ENCODE data around the gene AKAP6.

AKAP6 gene

GRCh38 chr14:32720927-32721326, 391.8 kb downstream of the AKAP6 start:
- no peak for DNase-seq

- no peak for DNase-seq
Observed at GRCh38 chr14:32722631-32723183, 393.6 kb downstream of the AKAP6 start.

- DNase-seq = no peak
Observed at GRCh38 chr14:32724867-32725471, 395.9 kb downstream of the AKAP6 start.

- no peak for DNase-seq
Observed at GRCh38 chr14:32726516-32726915, 397.4 kb downstream of the AKAP6 start.

GRCh38 chr14:32727832-32728231, 398.7 kb downstream of the AKAP6 start:
- DNase-seq = no peak

- no peak for DNase-seq
Observed at GRCh38 chr14:32728526-32728925, 399.4 kb downstream of the AKAP6 start.

- DNase-seq = no peak
Observed at GRCh38 chr14:32728976-32729375, 399.9 kb downstream of the AKAP6 start.

- DNase-seq = no peak
Observed at GRCh38 chr14:32731249-32731648, 402.2 kb downstream of the AKAP6 start.

GRCh38 chr14:32733015-32733414, 403.9 kb downstream of the AKAP6 start:
- DNase-seq = no peak

GRCh38 chr14:32734261-32734660, 405.2 kb downstream of the AKAP6 start:
- no peak for DNase-seq

- no peak for DNase-seq
Observed at GRCh38 chr14:32737621-32738020, 408.5 kb downstream of the AKAP6 start.

- DNase-seq = no peak
Observed at GRCh38 chr14:32738206-32738871, 409.2 kb downstream of the AKAP6 start.

- no peak for DNase-seq
Observed at GRCh38 chr14:32744811-32745445, 415.8 kb downstream of the AKAP6 start.

- no peak for DNase-seq
Observed at GRCh38 chr14:32754209-32754608, 425.1 kb downstream of the AKAP6 start.

GRCh38 chr14:32756173-32756572, 427.1 kb downstream of the AKAP6 start:
- no peak for DNase-seq

- DNase-seq = no peak
Observed at GRCh38 chr14:32756775-32757174, 427.7 kb downstream of the AKAP6 start.

GRCh38 chr14:32757568-32757967, 428.5 kb downstream of the AKAP6 start:
- DNase-seq = no peak

GRCh38 chr14:32761381-32761968, 432.4 kb downstream of the AKAP6 start:
- DNase-seq = no peak

- no peak for DNase-seq
Observed at GRCh38 chr14:32762886-32763285, 433.8 kb downstream of the AKAP6 start.

- no peak for DNase-seq
Observed at GRCh38 chr14:32763673-32764072, 434.6 kb downstream of the AKAP6 start.

- DNase-seq = no peak
Observed at GRCh38 chr14:32764131-32764530, 435.0 kb downstream of the AKAP6 start.

GRCh38 chr14:32770422-32770821, 441.3 kb downstream of the AKAP6 start:
- DNase-seq = no peak

GRCh38 chr14:32774214-32774613, 445.1 kb downstream of the AKAP6 start:
- DNase-seq = no peak

GRCh38 chr14:32779840-32780239, 450.7 kb downstream of the AKAP6 start:
- no peak for DNase-seq

Data from activated CD4-positive, alpha-beta T cell treated with anti-CD3 and anti-CD28 coated beads for 4 hours (primary cell).